GM19468 (cell line): Measurements from ENCODE around the gene SLC6A8.
"Not testable (repeated sequence)": the region's sequence is repeated elsewhere in the genome, so short reads cannot be mapped to it uniquely, and the experiment has no call there.

ENCODE experiments used
- ATAC-seq: cut with Tn5 transposase; IDR thresholded peaks from one replicate; pipeline ENCODE4 v1.9.1; 2021; ENCODE audit warnings: mild to moderate bottlenecking, moderate library complexity, moderate number of reproducible peaks; ENCODE audit not compliant: unreplicated experiment; ENCODE audit errors: extremely low read depth

SLC6A8 gene

DNA sequence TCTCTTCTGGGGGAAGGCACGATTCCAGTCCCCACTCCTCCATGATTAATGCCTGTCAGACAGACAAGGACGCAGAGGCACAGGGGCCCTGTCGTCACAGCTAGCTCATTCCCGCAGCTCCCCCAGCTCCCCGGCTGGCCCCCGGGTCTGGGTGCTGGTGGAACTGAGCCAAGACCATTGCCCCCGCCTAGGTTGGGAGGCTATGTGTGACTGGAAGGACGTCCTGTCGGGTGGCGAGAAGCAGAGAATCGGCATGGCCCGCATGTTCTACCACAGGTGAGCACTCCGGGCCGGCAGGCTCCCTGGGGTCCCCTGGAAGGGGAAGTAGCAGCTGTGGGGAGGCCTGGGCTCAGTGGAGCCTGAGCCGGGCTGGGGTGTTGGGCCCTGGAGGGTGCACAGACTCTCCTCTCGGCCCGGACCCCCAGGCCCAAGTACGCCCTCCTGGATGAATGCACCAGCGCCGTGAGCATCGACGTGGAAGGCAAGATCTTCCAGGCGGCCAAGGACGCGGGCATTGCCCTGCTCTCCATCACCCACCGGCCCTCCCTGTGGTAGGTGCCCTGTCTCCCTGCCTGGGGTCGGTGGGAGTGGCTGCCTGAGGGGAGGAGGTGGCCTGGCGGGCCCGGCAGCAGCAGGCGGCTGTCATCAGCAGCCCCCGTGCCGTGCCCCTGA is 55.2 kb downstream of the SLC6A8 start:
- not testable (repeated sequence) for ATAC-seq

DNA sequence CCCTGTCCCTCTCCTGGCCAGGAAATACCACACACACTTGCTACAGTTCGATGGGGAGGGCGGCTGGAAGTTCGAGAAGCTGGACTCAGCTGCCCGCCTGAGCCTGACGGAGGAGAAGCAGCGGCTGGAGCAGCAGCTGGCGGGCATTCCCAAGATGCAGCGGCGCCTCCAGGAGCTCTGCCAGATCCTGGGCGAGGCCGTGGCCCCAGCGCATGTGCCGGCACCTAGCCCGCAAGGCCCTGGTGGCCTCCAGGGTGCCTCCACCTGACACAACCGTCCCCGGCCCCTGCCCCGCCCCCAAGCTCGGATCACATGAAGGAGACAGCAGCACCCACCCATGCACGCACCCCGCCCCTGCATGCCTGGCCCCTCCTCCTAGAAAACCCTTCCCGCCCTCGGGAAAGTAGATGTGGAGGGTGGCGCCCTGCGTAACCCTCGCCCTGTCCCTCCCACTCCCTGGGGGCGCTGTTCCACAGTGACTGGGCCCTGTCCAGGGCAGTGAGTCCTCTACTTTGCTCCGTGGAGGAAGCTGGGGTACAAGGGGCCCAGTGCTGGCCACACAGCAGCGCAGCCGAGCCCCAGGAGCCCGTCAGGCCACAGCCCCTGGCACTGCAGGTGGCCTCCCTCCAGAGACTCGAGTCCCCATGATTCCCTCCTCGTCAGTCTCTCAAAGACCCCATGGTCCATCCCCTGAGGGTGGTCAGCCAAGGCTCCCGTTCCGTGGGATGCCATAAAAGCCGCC is 55.9 kb downstream of the SLC6A8 start:
- ATAC-seq, result not testable (repeated sequence)

DNA sequence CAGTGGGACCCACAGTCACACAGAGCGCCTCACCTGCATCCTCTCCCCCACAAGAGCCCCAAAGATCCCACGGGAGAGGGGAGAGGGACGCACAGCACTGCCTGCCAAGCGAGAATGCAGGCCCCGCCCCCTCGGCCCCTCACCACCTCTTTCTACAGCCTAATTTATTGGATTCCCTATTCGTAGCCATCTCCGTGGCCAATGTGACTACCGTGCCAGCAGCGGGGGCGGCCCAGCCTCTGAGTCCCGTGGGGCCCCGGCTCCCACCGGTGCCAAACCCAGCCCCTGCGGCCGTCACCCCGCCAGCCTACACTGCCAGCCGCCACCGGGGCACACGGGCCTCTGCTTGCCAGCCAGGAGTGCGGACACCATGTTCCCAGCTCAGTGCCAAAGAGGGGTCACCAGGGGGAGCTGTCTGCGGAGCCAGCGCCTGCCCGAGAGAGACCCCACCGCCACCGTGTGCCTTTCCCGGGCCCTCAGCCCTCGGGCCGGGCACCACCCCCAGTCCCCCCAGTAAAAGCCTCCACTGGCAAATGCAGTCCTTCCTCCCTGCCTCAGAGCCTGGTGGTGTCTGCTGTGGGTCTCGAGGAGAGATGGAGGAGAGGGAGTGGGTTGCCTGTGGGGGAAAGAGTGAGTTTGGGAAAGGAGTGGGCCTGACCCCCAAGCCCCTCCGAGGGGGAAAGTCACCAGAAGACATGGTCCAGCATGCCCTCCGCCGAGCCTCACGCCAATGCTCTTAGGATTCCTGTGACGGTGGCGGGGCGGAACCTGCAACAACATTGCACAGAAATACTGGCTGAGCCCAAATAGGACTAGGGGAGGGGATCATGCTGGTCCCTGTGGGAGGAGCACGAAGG is 56.7 kb downstream of the SLC6A8 start:
- ATAC-seq, result no peak

DNA sequence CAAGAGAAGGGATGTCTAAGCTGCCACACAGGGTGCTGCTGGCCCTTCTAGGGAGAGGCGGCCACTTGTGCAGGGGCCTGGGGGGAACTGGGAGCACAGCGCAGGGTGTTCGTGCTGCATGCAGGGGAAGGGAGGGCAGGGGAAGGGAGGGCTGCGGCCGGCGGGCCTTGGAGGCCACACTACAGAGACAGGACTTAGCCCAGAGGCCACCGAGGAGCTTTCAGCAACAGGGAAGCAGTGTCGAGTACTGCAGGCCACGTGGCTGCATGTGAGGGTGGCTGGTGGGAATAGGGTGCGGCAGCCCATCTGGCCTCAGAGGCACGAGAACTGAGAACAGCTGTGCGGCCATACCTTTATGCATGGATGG is 57.3 kb downstream of the SLC6A8 start:
- ATAC-seq, result not testable (repeated sequence)
